Cerebellar nuclear complex (tissue), 1 donor: Measurements from ENCODE around the gene ZNF674.
"Not testable (repeated sequence)": the region's sequence is repeated elsewhere in the genome, so short reads cannot be mapped to it uniquely, and the experiment has no call there.

Experiments
- DNase-seq, 2 experiments: peaks; one replicate each; lab custom pipeline; 2025; lab: John Stamatoyannopoulos, UW

The ZNF674 gene

DNA sequence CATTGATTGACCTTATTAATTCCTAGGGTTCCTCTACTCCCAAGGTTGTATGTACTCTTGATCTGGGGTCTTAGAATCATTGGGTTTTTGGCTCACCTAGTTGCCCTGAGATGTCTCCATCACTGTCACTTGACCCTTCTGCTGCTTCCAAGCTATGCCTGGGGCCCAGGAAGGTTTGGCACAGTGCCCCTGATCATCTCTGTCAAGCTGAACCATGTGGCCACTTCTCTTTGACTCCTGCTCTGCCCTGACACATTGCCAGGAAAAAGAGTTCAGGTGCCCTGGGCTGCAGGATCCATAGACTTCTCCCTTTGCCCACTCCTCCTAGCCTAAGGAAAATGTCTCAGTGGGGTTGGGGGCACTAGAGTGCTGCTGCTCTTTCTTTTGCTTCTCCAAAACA, 24.4 kb upstream of the ZNF674 start:
- DNase-seq: no peak

DNA sequence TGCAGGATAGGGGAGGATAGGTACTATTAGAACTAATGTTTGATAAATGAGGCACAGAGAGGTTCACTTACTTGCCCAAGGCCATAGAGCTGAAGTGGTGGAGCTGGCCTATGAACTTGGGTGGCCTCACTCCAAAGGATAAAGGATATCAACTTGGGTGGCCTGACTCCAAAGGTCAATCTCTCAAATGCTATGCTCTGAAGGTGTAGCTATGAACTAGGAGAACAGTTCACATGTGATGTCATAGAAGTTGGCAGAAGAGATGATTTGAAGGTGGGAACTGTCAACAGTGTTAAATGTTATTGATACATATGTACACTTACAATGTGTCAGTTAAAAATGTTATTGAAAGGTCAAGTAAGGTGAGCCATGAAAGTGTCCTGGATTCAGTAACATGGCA, 22.2 kb upstream of the ZNF674 start:
- no peak for DNase-seq

DNA sequence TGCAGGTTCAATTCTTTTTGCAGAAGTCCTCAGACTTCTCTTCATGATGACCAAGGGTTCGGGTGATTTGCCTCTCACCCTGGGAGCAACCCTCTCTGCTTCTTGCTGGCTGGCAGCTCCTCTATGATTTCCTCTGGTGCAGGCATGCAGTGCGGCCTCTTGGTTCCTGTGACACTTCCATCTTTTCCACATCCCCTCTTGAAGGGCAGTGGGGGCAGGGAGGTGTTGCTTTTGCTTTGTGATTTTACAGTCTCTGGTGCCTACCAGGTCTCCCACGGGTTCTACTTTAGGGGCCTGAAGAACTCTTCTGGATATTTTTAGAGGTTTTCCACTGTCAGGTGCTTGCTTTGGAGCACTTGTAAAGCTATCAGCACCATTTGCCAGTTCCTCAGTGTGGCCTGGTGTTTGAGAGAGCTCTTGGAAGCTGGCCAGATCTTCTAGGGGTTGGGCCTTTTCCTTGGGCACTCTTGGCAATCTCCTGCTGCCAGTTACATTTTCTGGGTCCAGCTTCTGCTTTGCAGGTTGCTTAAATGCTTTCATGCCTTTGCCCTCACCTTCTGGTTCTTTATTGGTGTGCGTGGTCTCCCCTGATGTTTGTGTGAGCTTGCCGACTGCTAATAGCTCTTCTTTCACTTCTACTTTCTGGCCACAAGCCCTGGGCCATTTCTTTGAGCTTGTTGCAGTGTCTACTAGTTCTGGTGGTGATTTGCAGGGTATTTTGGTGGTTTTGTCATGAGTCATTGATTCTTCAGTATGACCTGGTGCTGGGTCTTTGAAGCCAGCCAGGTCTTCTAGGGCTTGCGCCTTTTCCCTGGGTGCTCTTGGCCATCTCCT, 16.8 kb upstream of the ZNF674 start:
- no peak for DNase-seq

DNA sequence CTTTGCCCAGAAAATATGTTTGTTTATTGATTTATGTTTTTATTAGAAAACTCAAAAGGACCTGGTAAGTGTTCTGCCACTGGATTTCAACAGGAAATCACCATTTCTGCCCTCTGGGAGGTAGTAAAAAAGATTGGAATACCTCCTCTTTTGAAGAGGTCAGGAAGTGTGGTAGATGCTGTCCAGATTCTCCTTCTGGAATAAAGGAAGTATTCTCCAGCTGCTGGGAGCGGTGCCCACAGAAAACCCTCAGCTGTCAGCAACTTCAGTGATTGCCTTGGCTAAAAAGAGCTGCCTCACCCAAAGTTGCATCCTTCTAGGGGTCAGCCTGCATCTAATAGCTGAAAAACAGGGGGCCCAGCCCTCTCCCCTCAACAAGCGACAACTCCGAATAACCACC, 13.8 kb upstream of the ZNF674 start:
- DNase-seq: no peak

DNA sequence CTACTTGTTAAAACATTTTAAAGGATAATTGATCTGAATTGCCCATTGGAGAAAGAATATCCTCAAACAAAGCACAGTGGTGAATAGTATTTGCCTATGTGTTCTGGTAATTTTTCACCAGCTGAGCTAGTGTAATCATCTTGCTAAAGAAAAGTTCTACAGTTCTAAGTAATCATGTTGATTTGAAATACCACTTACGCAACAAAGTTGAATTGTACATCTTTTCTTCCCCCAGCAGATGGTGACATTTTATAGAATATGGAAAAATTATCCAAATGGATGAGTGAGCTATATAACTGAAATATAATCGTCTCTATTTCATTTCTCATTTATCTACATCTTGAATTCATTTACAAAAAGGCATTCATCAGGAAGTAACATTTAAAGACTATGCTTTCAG, 9.7 kb upstream of the ZNF674 start:
- no peak for DNase-seq

DNA sequence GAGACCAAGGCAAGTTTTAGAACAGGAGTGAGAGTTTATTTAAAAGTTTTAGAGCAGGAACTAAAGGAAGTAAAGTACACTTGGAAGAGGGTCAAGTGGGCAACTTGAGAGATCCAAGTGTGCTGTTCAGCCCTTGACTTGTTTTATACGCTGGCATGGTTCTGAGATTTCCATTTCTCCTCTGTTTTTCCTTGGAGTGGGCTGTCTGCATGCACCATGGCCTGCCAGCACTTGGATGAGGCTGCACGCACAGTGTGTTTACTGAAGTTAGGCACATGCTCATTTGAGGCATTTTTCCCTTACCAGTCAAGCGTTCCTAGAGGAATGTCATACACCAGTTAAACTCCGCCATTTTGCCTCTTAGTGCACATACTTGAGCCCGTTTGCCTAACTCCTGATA, 8.7 kb upstream of the ZNF674 start:
- no peak for DNase-seq

DNA sequence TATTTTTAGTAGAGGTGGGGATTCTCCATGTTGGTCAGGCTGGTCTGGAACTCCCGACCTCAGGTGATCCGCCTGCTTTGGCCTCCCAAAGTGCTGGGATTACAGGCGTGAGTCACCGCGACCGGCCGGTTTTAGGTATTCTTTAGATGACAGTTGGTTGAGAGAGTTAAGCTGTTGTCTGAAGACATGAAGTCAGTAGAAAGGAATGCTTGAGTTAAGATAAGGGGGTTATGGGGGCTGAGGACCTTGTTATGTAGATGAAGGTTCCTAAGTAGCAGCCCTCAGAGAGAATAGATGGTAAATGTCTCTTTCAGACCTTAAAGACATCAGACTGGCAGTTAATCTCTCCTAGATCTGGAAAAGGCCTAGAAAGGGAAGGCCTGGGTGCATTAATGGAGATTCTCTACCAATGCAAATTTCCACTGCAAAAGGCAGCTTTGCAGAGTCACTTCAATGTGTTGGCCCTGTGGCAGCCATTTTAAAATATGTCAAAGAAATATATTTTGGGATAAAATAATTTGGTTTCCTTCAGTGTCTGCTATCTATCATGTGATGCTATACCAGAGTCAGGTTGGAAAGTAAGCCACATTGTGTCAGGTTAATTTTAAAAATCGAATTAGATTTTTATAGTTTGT, 6.4 kb upstream of the ZNF674 start:
- no peak for DNase-seq

DNA sequence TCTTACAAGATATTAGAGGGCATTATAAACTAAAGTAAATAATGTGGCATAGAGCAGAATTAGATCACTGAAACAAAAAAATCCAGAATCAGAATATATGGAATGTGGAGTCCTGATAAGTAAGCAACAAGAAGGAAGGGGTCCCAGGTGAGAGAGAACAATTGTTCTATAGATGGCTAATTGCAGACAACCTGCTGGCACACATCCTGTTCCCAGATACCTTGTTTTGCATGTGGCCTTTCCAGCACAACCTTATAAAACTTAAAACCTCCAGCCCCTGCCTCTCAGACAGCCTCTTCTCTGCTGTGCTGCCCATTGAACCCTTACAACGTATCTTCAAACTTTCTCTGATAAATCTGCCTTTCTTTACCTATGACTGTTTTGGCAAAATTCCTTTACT, 4.7 kb upstream of the ZNF674 start:
- DNase-seq: no peak

DNA sequence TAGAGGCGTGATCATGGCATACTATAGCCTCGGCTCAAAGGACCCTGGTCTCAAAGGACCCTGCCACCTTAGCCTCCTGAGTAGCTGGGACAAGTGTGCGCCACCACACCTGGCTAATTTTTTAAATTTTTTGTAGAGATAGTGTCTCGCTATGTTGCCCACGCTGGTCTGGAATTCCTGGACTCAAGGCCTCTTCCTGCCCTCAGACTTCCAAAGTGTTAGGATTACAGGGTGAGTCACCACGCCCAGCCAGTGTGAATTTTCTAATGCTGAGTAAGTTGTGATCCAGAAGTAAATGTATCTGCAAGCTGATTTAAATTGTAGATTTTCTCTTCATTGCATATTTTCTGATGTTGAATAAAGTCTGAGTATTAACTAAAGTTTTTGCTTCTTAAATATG, 2.6 kb upstream of the ZNF674 start:
- no peak for DNase-seq

DNA sequence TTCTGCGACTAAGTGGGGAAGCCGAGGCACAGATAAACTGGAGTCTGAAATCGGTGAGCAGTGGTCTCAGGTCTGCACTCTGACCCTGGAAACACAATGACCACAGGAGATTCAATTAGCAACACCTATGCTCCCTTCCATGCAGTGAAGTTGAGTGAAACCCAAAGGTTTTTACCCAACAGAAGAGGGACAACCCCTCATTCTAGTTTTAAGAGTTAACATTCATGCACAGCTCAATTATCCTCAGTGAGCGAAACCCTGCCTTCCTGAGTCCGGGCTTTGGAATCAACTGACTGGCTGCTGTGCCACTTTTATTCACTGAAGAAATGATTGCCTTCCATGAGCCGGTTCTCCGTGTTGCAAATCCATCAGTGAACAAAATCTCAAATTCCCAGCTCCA, 694 bp downstream of the ZNF674 start:
- not testable (repeated sequence) for DNase-seq

DNA sequence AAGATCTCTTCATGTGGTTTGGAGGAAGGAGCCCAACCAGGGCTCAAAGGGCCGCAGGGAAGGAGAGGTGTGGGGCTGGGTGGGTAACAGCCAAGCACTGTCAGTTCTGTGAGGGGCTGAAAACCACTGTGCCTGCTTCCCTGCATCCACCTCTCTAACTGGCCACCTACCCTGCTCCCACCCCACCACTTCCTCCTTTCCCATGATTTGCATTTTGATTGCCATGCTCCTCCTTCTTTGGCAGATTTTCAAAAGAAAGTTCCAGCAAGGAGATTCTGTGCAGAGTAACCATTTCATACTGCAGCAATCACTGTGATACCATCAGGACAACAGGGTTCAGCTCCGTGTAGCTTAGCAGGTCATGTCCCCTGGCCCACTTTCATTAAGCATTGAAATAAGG, 1.8 kb downstream of the ZNF674 start:
- DNase-seq: no peak

DNA sequence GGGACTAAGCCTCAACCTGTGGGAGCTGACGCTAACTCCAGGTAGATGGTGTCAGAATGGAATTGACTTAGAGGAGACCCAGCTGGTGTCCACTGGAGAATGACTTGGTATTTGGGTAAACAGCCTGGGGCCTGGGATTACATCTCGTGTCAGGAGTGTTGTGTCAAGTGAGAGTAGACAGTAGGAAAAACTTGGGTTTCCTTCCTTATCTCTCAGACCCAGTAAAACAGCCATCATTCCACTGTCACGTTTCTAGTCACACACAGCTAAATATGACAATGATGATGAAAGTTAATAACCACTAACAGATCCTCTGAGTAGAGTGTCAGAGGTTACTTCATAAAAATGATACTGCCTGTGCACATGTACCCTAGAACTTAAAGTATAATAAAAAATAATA, 13.8 kb downstream of the ZNF674 start:
- DNase-seq: no peak

DNA sequence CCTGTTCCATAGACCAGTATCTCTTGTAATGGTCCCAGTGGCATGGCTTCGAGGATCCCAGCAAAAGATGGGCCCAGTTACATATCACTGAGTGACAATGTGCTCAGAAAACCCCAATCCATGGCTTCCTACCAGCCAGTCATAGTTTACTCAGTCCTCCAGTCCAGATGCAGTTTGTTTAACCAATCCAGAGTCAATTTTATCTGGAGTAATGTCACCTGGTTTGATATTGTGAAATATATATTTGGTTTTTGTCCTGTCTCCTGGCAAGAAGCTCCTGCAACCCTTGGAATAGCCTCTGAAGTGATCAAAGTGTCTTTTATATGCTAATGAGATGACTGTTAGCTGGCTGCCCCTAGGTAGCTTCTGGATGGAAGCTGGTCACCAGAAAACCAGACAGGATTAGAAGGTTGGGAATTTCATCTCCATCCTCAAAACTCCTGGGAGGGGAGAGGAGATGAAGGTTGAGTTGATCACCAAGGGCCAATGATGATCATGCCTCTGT, 14.8 kb downstream of the ZNF674 start:
- DNase-seq: not testable (repeated sequence)

DNA sequence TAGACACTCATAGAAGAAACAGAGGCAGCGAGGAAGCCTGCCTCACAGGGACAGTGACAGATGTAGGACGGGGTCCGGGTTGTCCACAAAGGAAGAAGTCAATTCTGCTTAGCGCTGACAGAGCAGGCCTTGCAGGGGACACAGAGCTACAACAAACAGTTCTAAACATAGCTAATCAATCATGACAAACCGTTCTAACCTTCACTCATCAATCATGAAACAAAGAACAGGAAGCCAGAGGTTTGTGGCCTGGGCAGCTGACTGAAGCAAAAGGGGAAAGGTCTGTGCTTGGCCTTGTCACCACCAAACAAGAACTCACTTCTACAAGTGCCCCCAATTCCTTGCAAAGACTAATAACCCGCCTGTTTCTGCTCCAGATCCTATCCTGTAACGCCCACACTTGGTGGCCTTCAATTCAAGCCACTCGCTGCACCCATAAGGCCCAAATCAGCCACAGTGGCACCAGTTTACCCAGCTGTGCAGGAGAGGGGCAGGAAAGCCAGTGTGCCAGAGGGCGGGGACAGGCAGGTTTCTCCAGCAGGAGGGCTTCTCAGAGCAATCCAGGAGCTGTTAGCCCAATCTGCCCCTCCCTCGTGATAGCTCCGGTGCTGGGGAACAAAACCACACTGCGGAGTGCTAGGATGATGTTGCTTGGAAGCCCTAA, 15.3 kb downstream of the ZNF674 start:
- DNase-seq: not testable (repeated sequence)

DNA sequence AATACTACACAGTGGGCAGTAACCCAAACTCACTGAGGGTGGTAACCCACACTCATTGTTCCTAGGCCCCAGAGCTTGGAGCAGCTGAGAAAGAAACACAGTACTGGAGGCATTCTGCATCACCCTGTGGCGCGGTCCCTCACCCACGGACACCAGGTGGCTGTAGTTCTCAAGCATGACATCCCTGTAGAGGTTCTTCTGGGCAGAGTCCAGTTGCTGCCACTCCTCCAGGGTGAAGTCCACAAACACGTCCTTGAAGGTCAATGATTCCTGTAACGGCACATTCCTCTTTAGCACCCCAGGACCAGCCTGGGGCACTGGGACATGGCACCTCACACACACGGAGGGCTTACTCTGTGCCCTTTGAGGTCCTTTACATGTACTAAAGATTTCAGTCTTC, 16.6 kb downstream of the ZNF674 start:
- not testable (repeated sequence) for DNase-seq

DNA sequence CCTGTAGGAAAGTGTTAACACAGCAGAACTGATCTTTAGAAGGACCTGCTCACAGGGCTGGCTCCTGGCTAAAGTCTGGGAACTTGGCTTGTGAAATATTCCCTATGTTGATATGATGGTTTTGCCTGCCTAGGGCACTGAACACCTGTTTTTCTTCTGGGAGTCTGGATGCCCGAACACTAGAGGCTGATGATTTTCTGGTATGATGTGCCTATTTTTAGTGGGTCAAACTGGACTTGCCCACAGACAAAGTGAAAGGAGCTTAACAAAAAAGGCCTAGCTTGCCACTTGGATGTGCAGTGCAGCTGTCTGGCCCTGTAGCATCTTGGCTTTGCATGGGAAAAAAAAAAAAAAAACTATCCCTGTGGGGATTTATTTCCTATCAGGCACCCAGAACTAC, 39.1 kb downstream of the ZNF674 start:
- no peak for DNase-seq

DNA sequence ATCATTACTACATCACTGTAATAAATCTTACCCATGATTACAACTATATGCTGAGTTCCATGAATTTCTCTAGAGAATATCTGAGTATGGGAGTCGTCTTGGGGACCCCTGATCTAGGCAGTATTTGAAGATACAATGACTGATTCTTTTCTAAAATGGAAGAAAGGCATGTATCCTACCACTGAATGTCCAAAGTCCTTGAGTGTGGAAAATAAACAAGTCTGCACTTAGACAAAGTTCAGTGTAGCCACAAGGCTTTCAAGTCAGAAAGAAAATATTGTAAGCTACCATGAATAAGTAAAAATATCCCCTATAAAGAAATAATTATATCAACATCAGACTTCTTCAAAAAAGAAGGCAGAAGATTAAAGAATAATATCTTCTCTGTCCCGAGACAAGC, 42.4 kb downstream of the ZNF674 start:
- DNase-seq: no peak

DNA sequence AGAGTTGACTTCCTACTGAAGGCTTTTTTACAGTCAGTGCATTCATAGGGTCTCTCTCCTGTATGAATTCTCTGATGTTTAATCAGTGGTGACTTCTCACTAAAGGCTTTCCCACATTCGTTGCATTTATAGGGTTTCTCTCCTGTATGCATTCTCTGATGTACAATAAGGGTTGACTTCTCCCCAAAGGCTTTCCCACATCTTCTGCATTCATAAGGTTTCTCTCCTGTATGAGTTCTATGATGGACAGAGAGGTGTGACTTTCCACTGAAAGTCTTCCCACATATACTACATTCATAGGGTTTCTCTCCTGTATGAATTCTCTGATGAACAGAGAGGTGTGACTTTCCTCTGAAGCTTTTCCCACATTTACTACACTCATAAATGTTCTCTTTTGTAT, 45.2 kb downstream of the ZNF674 start:
- DNase-seq: no peak

DNA sequence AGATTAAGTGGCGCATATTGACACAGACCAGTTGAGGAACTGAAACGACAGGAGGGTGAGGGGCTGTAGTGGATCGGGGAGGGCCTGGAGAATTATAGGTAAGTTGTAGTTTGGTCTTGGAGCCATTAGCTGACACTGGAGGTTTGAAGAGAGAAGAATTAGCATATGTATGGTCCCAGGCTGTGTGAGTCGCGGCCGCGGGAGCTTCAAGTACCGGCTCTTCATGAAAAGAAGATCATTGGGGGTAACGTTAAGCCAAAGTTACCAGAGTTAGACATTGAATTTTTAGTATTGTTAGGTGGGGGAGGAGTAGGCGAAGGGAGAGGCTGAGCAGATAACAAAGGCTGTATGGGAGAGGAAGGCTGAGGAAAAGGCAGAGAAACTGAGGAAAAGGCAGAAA, 56.5 kb downstream of the ZNF674 start:
- DNase-seq: no peak

DNA sequence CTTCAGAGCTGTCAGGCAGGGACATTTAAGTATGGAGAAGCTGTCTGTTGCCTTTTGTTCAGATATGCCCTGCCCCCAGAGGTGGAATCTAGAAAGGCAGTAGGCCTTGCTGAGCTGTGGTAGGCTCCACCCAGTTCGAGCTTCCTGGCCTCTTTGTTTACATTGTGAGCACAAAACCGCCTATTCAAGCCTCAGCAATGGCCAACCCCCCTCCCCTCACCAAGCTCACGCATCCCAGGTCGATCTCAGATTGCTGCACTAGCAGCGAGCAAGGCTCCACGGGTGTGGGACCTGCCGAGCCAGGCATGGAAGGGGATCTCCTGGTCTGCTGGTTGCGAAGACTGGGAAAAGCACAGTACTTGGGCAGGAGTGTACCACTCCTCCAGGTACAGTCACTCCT, 59.3 kb downstream of the ZNF674 start:
- no peak for DNase-seq

DNA sequence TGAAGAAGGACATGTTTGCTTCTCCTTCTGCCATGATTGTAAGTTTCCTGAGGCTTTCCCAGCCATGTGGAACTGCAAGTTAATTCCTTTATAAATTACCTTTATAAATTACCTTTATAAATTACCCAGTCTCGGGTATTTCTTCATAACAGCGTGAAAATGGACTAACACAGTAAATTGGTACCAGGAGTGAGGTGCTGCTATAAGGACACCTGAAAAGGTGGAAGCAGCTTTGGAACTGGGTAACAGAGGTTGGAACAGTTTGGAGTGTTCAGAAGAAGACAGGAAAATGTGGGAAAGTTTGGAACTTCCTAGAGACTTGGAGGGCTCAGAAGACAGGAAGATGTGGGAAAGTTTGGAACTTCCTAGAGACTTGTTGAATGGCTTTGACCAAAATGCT, 66.6 kb downstream of the ZNF674 start:
- not testable (repeated sequence) for DNase-seq

DNA sequence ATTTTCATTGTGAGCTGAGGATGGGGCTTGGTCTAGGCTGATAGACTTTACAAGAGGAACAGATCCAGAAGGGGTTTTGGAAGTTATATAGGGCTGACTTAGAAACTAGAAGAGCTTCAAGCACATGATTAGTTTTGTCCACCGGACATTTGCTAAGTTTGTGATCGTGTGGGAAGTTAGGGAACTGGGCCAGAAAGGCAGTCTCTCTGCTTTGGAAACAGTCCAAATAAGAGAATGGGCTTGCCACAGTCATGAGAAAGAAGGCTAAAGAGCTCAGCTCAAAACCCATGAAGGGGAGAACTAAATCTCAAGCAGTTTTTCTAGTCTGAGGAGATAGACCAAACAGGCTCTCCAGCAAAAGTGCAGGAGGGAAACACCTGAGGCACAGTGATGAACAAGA, 67.8 kb downstream of the ZNF674 start:
- no peak for DNase-seq

DNA sequence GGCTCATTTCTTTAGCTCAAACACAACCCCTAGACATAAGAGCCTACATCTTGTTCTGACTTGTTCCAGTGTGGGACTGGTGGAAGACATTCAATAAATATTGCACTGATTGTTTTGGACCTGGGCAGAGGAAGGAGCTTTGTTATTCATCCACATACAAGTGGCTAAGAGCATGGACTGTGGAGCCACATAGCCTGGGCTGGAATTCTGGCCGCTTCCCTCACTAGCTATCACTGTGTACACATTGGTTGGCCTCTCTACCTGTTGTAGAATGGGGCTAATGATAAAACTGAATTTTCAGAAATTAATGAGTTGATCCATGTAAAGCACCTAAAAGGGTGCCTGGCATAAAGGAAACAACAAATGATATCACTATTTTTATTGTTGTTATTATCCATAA, 80.0 kb downstream of the ZNF674 start:
- no peak for DNase-seq
